NCI-H1048 (cell line): ENCODE measurements around the gene DSEL.

Experiments
- DNase-seq: peaks from one replicate; lab custom pipeline; 2025; lab: John Stamatoyannopoulos, UW

The DSEL gene

DNA sequence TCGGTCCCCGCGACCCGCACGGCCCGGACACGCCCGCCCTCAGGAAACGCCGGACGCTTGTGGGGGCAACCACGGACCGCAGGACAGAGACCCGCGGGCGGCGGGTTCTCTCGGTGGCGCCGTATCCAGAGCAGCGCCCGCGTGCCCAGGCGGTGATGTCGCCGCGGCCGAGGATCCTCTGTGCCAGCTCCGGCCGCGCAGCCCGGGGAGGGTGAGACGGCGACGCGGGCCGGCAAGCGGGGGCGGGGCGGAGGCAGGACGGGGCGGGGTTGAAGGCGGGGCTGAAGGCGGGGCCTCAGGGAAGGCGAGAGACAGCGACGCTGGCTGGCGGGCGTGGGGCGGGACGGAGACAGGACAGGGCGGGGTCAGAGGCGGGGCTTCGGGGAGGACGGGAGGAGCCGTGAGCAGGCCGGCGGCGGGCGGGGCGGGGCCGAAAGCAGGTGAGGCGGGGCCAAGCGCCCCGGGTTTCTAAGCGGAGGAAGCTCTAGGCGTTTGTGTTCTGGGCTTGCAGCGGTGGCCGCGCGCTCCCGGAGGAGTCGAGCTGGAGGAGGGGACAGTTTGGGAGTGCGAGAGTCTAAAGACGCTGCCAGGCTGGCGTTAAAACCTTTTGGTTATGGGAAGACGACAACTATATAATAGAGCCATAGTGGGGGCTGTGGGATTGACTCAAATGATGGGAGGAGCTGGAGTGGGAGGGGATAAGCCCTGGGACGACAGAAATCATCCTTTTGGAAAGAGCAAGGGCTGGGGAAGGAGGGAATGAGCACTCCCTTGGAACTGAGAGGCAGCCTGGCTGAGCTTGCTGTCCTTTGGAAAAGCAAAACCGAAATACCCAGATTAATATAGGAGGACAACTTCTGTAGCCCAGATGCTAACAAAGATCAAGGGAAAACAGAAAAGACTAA is at the start of gene DSEL:
Gene DSEL (minus strand): TSS at position 182 of the 905 bp plus-strand sequence. CDS start 2,112 bp downstream, outside the sequence.
- peak; percentile 72 for DNase-seq

DNA sequence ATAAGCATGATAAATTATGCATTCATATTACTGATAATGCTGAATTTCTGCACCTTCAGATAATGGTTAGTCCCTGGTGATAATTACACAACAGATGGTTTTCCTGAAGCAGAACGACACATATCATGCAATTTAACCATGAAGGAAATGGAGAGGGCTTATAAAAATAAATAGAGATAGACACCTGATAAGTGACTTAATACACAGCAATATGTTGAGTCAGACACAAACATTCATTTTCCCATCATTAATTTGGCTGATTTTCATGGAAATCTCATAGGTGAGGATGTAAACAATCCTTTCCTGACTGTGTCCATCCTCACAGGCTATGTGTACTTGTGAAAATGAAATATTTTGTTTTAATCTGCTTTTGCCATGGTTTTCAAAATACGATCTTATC is 36.9 kb upstream of the DSEL start:
- DNase-seq, result no peak

DNA sequence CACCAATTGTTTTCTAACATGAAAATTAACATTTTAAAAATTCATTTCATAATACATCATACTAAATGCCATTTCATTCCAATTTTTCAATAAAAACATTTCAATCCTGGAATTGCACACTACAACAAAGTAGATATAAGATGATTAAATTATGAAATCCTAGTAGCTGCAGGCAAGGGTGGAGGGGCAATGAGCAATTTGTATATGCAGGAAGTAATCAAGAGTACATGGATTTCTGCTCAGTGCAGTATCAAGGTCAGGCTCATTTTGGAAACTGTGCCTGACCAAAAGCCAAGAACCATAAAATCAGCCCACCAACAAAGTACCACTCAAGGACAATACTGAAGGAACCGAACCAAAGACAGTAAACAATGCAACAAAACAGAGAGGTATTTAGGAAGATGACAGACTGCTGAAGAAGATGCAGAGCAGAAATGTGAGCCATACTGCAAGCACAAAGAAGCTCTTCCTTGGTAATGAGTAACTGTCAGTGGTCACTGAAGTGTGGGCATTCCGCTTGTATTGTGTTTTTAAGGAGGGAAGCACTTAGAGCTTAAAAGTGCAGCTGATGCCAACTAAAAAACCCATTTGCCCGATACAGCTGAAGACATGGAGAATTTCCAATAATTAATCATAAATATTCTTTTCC is 34.5 kb upstream of the DSEL start:
- DNase-seq, result no peak

DNA sequence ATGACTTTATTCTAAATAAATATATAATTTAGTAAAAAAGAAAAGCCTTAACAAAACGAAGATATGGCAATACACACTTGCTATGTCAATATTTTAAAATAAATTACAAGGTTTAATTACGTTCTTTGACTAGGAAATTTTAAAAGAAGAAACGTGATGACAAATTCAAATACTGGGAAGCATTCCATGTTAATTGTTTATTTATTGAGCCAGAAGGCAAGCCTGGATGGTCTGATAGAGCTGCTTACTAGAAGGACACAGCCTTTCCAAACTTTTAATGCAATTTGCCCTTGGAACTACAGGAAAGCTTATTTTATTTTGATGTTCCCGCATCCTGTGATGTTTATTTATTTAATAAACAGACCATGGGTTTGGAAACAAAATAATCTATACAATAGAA is 33.4 kb upstream of the DSEL start:
- DNase-seq, result no peak

DNA sequence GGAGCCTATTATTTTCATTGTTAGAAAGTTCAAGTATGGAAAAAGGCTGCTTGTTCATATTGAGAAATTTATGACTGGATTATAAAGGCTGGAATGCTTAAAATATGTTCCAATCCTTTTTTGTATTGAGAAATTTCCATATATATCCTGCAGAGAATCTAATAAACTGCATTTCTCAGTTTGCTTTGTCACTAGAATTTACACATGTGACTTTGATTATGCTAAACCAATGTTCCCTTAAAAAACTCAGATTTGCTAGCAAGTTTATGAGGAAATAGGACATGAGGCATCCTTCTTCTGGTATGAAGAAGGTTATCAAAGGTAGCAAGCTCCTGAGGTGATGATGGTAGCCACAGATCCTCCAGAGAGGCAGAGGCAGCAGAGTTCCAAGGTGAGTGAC is 29.2 kb upstream of the DSEL start:
- no peak for DNase-seq

DNA sequence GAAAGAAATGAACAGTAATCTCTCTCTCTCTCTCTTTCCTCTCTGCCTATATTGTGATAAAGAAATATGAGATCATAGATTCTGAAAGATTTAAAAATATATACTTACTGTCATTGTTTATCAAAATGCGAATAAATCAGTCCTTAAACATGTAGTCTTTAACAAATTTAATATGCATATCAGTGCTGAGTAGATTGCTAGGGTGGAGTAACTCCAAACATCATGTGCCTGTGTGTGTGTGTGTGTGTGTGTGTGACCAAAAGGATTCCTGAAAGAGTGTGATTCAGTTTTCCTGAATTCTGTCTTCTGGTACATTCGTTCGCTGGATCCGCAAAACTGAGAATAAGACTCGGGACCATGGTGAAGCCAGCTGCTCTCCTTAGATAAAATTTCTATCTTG is 24.0 kb upstream of the DSEL start:
- DNase-seq, result no peak

DNA sequence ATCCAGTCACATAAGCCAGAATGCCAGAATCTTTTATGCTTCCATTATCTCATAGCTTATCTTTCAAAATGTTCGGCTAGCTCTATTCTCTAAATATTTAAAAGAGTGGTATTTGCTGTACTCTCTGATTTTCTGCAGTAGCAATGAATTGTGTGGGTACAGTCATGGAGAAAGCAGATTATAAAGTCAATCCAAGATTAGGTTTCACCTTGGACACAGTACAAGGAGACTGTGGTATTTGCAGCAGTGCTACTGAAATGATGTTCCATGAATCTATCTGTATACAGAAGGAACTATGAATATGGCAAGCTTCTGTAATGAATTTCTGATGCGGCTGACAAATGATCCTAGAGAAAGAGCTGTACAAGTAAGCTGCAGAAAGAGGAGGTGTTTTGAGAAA is 15.4 kb upstream of the DSEL start:
- no peak for DNase-seq

DNA sequence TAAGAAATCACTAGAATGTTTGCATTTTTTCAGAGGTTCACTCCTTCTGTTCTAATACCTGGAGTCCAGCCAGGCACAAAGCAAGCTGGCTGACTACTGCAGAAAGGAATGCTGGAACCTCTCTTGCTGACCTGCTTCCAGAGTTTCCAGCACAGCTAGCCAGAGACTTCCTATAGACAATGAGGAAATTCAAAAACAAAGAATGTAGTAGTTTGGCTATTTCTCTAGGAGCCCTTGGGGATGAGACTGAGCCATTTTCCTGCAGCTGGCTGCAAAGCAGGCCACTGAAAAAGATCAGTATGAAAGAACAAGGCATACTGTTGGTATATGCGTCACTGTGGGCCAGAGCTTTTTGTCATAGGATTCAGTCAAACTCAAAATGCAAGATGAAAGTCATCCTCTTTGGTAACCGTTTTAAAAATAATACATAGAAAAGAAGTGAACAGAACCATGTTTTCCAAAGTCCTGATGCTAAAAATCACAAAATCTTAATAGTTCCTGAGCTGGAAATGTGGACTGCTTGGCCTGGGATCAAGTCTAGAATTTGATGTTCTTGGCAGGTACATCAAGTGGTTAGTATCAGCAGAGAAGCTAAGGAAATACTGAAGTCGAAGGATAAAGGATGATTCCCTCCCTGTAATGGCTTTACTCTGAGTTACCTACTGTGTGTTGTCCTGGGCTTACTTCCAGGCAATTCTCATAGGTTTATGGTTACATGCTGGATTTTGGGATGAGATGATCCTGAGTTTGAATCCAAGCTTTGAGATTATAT is 9.0 kb upstream of the DSEL start:
- DNase-seq, result no peak

DNA sequence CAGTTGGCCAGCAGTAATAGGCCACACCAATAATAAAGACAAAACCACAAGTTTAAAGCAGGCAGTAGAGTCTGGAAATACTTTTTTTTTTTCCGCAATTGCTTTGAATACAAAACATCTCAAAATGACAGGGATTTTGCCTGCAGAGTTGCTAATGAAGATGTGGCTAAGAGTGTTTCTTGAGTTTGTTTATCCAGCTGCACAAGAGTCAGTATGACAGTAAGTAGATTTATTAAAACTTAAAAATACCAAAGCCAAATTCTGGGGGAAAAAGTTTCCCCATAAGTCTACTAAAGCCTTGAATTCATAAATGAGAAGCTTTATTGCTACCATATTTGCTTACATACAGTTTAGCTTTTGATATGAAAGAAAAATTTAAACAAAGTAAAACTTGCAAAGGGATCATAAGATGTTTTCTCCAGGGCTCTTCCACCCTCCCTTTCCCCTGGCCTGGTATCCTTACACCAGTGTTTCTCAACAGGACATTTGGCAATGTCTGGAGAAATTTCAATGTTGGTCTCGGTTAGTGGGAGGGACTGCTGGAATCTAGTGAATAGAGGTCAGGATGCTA is 3.9 kb upstream of the DSEL start:
- DNase-seq, result no peak

DNA sequence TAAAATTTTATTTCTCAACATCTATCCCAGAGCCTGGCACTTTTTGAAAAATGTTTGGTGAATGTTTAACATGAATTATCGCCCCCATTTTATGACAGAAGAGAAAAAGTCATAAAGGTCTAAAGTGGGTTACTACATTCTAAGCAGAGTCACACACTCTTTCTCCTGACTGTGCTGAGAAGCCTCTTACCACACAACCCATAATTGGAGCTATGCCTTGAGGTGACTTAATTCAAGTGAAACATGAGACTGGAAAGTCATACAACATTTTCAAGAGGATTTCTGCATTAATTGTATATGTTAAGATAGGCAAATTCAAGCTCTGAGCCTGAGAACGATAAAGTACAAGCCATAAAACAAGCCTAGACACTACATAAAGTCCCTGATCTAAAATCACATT is 3.1 kb upstream of the DSEL start:
- DNase-seq, result no peak

DNA sequence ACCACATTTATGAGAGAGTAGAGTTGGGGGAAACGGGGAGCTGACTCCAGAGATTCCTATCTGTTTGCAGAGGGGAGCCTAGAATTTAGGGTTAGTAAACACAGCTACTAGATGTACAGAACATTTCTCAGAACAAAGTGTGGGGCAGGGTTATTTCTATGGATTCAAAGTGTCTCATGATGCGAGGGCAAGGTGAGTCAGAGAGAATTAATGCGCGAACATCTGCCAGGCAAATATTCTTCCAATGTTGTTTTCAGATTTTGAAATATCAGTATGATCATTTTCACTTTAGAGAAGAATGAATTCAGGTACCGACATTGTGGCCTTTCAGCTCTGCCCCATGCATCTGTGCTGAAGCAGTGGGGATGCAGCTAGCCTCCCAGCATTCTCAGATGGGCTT is 2.0 kb upstream of the DSEL start:
- no peak for DNase-seq

DNA sequence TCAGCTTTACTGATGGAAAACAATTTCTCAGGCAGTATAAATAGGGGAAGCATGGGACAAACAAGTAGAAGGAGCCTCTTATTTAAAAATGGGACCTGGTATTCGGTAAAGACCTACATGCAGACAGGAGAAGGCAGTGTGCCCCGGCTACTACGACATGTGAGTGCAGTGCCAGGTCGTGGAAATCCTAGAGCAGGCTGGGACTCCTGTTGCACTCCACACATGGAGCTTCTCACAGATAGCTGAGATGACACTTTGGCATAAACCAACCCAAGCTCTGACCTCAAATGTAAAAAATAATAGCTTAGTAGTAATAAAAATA is 885 bp upstream of the DSEL start:
- DNase-seq, result no peak

DNA sequence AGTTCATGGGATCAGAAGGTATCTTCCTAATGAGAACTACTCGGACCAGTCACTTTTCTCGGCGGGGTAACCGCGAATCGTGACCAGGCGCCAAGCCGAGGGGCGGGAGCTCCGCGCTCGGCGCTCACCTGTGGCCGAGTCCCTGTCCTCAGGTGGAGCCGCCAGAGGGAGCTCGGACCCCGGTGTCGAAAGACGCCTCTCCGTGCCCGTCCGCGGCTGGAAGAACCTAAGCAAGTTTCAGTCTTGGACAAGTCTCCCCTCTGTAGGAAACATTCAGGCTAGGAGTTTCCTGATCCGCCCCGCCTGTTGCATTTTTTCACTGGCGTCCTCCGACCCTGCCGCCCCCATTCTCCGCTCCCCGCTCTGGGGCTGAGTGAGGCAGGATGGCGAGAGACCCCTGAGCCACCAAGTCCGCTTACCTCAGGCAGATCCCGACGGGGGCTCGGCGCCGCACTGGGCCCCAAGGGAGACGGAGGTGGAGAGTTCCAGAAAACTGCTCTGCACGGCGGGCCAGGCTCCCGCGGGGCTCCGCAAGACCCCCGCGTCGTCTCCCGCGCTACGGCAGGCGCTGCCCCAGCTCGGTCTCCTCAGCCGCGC is 480 bp downstream of the DSEL start:
- DNase-seq, result peak; percentile 72

DNA sequence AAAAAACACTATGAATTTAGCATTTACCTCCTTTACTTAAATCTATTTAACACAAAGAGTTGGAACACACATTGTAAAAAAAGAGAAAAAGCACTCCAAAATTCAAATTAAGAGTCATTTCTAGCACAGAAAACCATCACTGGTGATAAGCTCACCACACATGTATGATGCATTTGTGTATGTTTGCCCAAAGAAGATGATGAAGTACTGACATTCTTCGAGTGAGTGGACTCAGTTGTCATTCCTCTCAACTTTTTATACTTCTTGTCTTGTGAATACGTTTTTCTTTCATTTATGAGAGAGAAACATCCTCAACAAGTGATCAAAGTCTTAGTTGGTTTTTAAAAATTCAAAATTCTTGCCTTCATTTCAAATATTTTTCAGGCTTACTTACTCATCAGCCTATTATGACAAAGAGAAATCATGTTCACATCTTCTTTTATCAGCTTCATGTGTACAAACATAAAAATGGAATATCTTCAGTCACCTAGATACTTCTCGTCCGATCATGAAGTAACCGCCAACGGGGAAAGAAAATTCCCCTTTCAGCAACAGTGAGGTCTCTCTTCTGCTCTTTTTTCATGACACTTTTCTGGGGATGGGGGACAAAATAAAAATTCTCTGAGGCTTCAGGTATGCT is 1.5 kb downstream of the DSEL start:
- no peak for DNase-seq

DNA sequence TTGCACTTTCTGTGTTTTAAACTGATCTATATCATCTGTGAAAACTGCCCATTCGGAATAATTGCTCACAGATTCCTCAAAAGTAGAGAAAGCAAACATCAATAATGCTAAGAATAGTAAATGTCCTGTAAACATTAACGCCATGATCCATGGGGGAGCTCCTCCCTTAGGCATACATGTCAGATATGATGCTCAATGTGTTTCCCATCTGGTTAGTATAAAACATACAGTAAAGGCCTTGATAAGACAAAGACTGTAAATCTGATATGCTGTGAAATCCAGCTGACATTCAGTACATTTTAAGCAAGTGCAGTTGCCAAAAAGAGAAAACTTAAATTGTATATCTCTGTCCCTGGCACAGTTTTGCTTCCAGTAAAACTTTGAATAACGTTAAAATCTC is 2.1 kb downstream of the DSEL start:
- no peak for DNase-seq

DNA sequence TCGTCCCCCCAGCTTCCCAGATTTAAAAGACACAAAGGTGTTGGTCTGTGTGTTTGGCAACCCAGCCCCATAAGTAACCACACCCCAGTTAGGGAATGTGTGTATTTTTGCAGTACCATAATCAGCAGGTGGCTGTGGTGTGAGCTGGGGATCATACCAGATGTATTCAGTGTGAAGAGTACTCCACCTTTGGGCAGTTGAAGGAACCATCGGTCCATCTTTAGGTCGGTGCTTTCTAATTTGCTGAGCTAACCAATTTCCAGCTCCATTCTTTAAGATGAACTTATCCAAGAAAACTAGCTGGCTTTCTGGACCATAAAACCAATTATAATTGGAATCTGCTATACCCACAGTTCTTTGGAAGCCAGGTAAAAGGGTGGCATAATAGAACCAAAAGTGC is 3.2 kb downstream of the DSEL start:
- DNase-seq, result no peak

DNA sequence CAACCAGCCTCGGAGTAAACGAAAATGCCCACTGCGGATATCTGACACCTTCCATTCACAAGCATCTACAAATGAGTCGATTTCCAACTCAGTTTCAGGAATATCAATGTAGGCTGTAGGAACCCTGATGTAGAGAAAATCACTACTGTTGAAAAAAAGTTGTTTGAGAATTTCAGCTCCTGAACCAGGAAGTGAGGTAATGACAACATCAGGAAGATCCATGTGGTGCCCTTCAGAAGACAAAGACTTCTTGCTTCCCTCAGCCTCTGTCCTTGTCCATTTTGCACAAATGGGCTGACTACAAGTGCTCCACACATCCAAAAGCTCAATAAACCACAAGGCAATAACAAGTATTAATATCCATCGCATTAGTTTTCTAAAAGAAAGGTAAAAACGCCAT is 4.7 kb downstream of the DSEL start:
- no peak for DNase-seq

DNA sequence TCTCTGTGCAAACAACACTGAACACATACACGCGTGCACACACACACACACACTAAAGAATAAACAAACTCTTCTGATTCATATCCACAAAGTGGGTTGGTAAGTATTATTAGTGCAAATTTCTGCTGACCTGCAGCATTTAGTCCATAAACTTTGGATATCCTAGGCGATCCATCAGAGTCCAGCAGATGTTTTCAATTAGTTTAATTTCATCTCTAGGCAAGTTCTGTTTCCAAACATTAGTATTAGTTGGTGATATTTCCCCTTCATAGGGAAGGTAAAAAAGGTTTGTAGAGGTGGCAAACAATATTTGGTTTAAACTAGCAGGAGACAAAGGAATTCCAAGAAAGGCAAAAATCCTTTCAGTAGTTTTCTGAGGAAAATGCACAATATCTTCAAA is 5.7 kb downstream of the DSEL start:
- DNase-seq, result no peak

DNA sequence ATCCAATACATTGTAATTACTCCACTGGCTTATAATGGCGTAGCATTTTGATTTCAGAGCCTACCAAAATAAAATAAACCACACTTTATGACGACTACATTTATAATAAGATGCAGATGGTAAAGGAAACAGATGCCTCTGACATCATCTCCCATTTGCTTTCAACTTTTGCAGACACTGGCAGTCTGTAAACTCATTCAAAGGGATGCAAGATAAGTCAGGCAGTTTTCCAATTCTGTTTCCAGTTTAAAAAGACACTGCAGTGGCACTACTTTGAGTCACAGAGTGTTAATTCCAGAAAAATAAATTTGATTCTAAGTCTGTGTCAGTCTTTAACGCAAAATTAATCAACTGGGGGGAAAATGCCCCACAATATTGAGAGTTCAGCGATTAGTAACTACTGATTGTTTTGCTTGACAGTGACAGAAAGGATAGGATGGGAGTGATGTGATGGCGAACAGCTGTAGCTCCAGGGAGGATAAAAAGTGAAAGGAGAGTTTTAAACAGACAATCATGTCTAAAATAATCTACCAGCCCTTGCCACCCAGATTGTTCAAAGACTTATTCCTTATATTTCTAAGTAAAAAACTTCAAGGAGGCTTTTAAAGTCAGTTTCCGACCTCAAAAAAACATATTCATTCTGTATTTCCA is 6.7 kb downstream of the DSEL start:
- DNase-seq, result no peak

DNA sequence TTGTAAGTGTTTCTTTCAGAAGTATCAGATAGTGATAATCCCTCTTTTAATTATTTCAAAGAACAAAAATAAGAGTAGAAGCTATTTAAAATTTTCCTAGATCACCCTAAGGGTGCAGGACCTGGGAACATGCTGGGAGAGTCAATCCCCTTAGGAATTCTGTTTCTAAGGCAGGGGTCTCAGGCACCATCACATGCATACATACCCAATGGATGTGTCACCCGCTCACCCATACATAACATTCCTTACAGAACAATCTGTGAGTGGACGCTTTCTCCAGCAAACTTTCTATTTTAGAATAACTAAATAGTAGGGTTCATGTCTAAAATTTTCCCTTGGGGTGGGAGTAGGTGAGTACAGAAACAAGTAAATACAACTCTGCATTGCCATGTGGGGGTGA is 8.4 kb downstream of the DSEL start:
- DNase-seq, result no peak

DNA sequence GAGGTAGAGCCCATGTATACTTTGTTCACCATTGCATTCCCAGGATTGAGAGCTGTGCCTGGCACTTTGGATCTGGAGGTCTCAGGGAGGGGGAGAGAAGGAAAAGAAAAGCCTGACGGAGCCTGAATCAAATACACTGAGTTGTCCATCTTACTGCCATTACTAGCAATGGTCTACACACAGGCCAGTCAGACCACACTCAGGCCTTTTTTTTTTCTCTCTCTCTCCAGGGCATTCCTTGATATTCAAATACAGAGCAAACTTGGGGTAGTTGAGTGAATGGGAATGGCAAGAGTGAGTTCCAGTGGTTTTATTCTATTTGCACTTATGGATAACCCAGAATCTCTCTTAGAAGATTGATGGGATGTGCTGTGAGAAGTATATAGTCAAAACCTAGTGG is 11.8 kb downstream of the DSEL start:
- DNase-seq, result no peak
